UCSD-AML1 (cell line): ENCODE measurements around the gene FTO.

Source experiments
- DNase-seq: peaks from one replicate; lab custom pipeline; 2025; ENCODE audit not compliant: unreplicated experiment; lab: John Stamatoyannopoulos, UW

The FTO gene

GRCh38 chr16:54048586-54049495, 344.9 kb downstream of the FTO start:
- DNase-seq = no peak

DNA sequence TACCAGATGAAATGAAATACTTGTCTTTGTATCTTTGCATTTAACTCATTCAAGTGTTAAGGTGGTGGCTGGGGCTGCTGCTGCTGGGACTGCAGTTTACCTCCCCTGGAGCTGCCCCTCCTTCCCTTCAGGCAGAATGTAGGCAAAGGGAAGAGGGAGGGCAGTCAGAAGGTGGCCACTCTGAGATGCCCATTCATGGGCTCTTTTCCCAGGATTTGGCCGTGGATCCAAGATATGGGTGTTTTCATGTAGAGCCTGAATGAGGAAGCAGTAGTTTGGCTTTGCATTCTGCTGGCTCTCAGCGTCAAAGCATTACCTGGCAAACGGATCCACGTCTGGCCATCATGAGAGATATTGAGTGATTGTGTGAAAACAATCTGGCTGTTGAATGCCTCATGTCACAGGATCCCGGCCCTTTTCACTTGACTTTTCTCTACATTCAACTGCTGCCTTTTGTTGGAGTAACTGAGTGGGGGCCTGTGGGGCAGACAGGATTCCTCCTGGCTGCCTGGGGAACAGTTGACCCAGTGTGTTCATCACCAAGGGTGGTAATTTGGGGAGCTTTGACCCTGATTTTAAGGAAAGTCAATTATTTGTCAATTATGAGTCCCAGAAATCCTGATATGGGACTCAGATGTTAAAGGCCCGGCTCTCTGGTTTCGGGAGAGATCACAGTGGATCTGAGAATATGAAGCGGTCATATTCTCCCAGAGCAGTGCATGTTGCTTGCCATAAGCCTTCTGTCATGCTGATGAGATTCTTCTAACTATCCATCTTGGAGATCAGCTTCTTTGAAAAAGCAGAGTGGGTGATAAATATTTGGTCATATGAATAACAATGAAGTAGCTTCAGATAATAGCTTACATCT, 345.9 kb downstream of the FTO start:
- DNase-seq = no peak

DNA sequence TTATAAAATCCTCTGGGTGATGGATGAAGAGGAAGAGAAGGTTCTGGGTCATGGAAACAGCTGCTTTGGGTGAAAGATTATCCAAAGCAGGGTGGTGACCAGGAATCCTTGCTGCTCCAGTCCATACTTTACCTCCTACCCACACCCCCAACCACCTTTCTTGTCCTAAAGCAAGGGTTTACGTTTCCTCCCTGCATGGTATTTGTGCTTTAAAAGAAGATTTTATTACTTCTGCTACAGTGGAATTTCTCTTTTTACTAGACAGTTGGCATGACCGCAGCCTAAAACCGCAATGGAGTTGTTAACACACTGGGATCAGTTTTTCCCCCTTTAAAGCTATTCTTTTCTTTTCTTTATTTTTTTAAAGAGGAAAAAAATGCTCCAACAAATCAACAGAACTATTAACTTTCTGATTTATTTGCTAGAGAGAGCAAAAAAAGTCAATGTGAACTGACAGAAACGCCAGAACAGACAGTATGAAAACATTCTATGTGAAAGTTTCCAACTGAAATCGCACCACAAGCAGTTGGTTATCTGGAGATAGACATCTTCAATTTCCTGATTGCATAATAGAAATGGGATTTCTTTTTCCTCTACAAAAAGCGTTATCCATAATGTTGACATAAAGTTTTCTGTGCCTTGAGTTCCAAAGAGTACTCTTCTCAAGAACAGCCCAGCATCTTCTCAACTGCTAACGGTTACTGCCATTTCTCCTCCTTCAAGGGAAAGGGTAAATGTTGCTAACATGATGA, 346.7 kb downstream of the FTO start:
- no peak for DNase-seq

- no peak for DNase-seq
These were observed 347.9 kb downstream of the FTO start for GRCh38 chr16:54051821-54052220.

GRCh38 chr16:54052271-54052670, 348.3 kb downstream of the FTO start:
- DNase-seq = no peak

GRCh38 chr16:54053891-54054820, 350.2 kb downstream of the FTO start:
- no peak for DNase-seq

DNA sequence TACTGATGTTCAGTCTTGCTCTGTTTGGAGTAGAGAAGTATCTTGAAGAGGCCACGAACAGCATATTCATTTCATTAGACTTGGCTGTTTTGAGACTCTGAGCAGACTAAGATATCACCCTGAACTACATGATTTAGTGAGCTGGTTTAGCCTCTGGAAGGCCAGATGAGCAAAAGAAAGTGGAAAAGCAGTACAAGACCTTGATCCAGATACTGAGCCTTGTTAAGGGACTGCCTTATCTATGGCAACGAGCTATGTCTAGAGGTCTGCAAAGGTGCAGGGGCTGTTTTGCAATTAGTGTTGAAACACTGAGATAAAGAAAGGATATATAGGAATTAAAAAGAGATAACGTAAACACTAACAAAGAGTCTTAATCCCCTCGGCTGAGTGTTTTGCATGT, 351.2 kb downstream of the FTO start:
- no peak for DNase-seq

- DNase-seq = no peak
These were observed 351.9 kb downstream of the FTO start for GRCh38 chr16:54055864-54056263.

DNA sequence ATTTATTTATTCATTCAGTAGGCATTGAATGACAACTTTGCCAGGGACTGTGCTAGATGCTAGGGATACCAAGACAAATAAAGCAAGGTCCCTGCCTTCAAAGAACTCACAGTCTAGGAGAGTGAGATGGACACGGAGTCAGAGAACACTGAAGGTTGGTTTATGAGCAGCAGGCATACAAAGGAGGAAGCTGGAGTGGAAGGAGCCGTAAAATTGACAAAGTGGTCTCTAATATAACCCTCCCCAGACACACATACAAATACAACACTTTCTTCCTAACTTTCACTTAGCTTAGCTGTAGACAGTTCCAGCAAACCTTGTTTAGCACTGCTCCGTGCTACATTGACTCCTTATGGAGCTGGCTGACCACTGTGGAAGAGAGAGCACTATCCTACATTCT, 353.0 kb downstream of the FTO start:
- DNase-seq = no peak

- no peak for DNase-seq
These were observed 355.4 kb downstream of the FTO start for GRCh38 chr16:54059319-54059718.

DNA sequence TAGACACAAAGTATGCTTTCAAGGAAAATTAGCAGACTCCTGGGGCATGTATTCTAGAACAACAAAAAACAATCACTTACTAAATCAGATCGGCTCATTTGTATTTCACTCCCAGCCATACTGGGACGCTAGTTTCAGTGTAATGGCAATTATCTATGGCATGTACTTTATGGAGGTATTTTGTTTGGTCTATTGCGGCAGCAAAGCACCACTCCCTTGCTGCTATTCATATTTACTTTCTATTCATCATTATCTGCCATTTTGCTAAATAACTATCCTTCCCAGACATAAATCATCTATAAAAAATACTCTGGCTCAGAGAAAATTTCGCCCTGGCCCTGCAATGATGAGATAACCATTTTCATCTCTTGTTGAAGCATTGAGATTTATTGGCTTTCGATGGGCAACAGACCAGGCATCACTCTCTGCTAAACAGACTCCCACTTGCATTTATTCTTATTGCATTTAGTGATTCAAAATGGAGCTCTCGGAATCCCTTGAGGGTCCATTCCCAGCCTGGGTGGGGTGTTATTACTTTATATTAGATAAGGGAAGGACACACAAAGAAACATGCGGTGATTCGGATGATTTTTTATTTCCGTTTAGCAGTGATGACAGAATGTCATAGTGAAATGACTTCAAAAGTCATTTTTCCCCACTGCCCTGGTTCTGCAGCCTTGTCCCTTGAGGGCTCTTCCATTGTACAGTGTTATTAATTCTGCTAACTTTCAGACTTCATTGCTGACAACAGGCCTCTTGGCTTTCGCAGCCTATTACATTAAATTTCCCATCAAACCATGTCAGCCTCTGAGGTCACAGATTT, 356.9 kb downstream of the FTO start:
- DNase-seq = no peak

GRCh38 chr16:54061454-54061853, 357.5 kb downstream of the FTO start:
- DNase-seq = no peak

DNA sequence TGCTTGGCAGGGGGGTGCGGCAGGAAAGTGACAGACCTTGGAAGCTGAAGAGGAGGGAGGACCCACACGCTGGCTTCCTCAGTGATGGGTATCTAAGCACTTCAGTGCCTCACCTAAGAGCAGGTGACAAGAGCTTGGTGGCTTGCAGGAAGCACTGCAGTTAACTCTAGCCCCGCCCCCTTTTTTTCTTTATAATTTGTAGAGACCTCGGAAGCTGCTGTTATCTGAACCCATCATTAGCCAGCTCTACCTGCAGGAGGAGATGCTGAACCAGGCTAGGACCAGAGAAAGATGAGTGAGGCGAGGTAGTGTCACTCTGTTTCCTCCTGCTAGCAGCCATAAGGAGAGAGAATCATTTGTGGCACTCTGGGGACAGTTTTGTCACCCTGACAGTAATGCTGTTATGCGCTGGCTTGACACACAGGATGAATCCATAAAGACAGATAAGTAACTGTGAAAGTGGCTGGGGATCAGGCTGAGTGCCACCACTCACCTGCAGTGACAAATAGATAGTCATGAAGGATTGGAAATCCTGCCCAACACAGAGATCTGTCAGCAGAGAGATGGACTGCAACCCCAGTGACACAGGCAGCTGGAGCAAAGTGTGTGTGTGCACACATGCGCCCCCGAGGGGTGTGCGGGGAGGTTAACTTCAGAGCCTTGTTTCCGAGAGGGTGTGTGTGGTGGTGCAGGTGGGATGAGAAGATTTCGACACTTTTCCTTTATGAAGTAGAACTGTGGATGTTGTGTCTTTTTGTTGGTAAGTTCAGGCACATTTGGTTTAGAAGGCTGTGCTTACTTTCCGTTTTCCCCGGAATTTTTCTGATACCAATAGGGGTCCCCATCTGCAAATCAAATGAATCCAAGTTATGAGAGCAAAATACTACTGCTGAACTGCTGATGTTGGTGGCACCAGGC, 358.7 kb downstream of the FTO start:
- no peak for DNase-seq

- no peak for DNase-seq
These were observed 359.4 kb downstream of the FTO start for GRCh38 chr16:54063279-54063773.

- DNase-seq = no peak
These were observed 362.6 kb downstream of the FTO start for GRCh38 chr16:54066451-54067105.

DNA sequence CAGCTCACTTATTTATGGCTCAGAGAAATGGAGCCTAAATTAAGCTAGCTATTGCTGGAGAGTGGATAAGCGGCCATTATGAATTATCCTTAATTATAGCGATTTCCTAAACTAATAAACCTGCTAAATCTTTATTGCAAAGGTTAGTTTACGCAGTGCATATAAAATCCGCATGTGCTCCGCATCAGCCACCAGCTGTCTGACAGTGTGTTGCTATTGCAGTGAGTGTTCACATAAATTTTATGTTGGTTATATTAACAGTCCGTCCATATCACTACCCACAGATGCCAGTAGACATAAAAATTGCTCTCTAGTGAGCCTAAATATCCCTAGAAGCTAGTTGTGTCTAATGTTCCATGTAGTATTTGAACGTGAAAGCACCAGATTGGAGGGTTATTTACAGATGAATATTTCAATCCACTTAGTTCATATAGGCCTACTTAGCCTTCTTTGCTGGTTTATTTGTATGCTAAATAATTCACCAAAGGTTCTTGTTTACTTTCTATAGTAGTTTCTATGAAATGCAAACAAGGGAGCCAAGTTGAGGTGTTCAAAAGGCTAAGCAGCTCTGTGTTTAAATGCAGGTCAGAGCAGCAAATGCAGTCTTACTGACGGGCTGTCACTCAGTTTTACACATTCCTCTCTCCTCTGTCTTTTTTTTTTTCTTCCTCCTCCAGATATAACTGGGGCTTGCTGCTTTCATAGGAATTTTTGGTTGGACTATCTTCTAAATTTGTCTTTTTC, 363.5 kb downstream of the FTO start:
- DNase-seq = no peak

GRCh38 chr16:54068212-54068611, 364.3 kb downstream of the FTO start:
- DNase-seq = no peak
